HEK293 (cell line): ENCODE data around the gene ZNF536.
A peak's percentile ranks its signal among the peaks of the same experiment; 100 is the strongest.

Experiments used
- ZBTB7A ChIP-seq: fragments of 450-650 bp; formaldehyde crosslinking; IDR thresholded peaks from 2 replicates; pipeline ENCODE4 v1.5.1; 2016; ENCODE audit warnings: low read depth, missing biosample characterization, missing genetic modification characterization
- ZNF670 ChIP-seq: fragments of 450-650 bp; formaldehyde crosslinking; IDR thresholded peaks from 2 replicates; pipeline ENCODE4 v1.5.1; 2016; ENCODE audit warnings: missing biosample characterization, missing genetic modification characterization, low read depth
- ZSCAN18 ChIP-seq: fragments of 450-650 bp; formaldehyde crosslinking; IDR thresholded peaks from 2 replicates; pipeline ENCODE4 v1.5.1; 2016; ENCODE audit warnings: missing biosample characterization, missing genetic modification characterization

GRCh38 chr19:30425885-30426838 lies 54.0 kb downstream of the ZNF536 start:
- TF ChIP-seq ZSCAN18 (tag by site-specific recombination) (0 out of 2 replicates have a peak, but pooled peaks have one; percentile 59), ZNF670 (tag by site-specific recombination) (no peak), ZBTB7A (tag by site-specific recombination) (no peak)
